ENCODE results near the gene PCBD2.
"Not testable (repeated sequence)": the region's sequence is repeated elsewhere in the genome, so short reads cannot be mapped to it uniquely, and the experiment has no call there.

Gene PCBD2

DNA sequence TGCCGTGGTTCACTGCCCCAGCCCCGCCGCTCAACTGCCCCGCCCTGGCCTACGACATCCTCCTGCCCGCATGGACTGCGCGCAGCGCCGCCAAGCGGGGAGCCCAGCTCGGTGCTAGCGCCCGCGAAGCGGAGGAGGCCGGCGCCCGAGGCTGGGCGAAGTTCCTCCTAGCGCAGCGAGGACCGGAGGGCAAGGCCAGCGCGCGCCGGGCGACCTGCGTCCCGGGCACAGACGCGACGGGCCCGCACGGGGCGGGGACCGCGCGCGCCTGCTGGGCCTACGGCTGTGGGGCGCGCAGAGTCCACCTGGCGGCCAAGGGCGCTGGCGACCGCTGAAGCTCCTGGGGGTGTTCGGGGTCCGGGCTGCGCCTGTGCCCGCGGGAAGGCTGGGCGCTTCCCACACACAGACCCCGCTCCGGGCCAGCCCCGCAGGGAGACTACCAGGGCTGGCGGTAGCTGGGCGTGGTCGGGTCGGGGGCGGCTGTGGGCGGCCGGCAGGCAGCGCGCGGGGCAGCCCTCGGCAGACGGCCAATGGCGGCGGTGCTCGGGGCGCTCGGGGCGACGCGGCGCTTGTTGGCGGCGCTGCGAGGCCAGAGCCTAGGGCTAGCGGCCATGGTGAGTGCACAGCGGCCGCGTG is at the start of gene PCBD2:
TSS of gene PCBD2 (plus strand) at position 522 of the 636 bp plus-strand sequence. CDS start at position 531, 9 bp downstream.
- peak; percentile 62 to 68 for DNase-seq (ENCODE audit: low read depth in 2 of 2)

- DNase-seq (ENCODE audit: low read depth in 2 of 2) = not testable (repeated sequence)
These were observed 48.5 kb upstream of the PCBD2 start for GRCh38 chr5:134856465-134856864.

DNA sequence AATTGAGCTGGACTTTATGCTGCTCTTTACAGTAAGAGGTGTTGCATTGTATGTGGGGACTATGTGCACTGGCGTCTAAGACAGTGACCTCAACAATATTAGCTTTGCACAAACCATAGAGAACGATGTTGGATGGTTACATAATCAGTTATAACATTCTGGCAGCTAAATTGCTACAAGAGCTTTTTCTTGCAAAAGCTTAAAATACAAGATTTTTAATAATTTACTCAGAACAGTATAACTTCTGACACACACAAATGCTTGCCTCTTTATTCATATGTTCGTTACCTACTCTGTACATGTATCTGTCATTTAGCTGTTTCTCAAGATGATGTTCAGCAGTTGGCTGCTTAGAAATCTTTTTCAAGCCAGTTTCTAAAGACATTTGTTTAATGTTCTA is 47.5 kb upstream of the PCBD2 start:
- no peak for DNase-seq (ENCODE audit: low read depth in 2 of 2)

DNA sequence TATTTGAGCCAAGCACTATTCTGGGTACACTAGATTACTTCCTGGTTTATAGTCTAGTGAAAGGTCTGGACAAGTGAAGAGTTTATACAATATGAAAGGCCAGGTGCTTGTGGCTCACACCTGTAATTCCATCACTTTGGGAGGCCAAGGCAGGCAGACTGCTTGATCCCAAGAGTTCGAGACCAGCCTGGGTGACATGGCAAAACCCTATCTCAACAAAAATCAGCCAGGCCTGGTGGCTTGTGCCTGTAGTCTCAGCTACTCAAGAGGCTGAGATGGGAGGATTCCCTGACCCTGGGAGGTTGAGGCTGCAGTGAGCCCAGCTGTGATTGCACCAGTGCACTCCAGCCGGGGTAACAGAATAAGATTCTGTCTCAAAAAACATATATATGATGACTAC is 40.2 kb upstream of the PCBD2 start:
- no peak for DNase-seq (ENCODE audit: low read depth in 2 of 2)

DNA sequence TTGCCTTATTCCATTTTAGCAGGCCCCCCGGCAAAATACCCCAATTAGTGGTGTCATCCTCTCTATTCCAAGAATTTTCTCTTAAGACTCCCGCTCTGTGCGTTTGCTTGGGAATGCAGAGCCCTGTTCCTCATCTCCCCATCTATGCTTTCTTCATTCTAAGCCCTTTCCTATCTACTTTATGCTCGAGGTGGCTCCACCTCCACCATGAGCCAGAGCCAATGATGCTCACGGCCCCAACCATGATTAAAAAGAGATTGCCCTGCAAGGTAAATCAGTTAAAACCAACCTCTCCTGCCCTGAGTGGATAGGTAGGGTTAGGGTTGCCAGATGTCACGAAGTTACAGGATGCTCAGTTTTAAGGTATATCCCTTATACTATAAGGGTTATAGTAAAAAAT is 31.4 kb upstream of the PCBD2 start:
- DNase-seq (ENCODE audit: low read depth in 2 of 2) = no peak

DNA sequence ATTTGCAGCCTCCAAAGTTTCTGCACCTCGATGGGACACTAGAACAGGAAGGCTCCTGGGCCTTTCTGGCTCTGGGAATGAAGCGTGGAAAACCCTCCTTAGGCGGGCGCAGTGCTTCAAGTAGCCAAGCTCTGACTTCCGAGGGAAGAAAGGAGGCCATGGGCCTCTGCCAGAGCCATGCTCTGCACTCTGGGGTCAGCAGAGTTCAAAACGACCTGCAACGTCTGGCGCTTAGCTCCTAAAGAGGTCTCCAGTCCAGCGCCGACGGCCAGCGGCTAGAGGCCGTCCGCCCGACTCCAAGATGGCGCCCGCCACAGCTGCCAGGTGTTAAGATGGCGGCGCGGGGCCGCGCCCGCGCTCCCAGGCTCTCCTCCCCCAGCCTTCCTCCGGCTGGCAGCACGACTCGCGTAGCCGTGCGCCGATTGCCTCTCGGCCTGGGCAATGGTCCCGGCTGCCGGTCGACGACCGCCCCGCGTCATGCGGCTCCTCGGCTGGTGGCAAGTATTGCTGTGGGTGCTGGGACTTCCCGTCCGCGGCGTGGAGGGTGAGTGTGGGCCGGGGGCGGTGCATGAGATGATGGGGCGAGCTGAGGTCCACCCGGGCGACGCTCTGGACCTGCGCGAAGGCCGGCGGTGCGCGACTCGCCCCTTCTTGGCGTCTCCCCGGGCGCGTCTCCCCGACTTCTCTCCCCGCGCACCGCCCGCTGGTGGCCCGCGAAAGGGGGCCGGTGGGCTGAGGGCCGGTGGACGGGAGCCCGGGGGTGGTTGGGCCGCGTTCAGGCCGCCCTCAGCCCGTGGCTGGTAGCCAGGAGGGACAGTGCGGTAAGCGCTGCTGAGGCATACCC is 30.7 kb upstream of the PCBD2 start, which contains the start of gene TXNDC15:
TSS of gene TXNDC15 (plus strand) at position 385 of the 844 bp plus-strand sequence. CDS start at position 442, 57 bp downstream.
- peak; percentile 51 to 58 for DNase-seq (ENCODE audit: low read depth in 2 of 2)

- DNase-seq (ENCODE audit: low read depth in 2 of 2) = peak; percentile 59 to 60
These were observed 29.9 kb upstream of the PCBD2 start for GRCh38 chr5:134874831-134875655.

- DNase-seq (ENCODE audit: low read depth in 2 of 2) = no peak
These were observed 27.8 kb upstream of the PCBD2 start for GRCh38 chr5:134877159-134877558.

- no peak for DNase-seq (ENCODE audit: low read depth in 2 of 2)
These were observed 26.5 kb upstream of the PCBD2 start for GRCh38 chr5:134878403-134878802.

DNA sequence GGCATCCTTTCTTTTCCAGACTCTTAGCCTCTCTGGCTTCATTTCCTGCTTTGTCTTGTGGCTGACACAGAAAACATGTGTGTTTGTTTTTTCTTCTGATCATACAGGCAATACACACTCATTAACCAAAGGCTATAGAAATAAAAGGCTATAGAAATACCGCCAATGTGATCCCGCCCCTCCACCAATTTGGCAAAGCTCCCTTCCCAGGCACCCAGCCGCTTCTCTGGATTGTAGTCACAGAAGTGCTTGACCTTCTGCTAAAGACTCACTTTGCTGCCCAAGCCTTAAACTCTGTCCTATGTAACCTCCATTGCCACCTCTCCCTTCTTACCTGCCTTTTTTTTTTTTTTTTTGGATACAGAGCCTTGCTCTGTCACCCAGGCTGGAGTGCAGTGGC is 25.5 kb upstream of the PCBD2 start:
- DNase-seq (ENCODE audit: low read depth in 2 of 2) = no peak

GRCh38 chr5:134880937-134881336 is 24.0 kb upstream of the PCBD2 start:
- not testable (repeated sequence) for DNase-seq (ENCODE audit: low read depth in 2 of 2)

DNA sequence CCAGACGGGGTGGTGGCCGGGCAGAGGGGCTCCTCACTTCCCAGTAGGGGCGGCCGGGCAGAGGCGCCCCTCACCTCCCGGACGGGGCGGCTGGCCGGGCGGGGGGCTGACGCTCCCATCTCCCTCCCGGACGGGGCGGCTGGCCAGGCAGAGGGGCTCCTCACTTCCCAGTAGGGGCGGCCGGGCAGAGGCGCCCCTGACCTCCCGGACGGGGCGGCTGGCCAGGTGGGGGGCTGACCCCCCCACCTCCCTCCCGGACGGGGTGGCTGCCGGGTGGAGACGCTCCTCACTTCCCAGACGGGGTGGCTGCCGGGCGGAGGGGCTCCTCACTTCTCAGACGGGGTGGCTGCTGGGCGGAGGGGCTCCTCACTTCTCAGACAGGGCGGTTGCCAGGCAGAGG is 23.2 kb upstream of the PCBD2 start:
- not testable (repeated sequence) for DNase-seq (ENCODE audit: low read depth in 2 of 2)

DNA sequence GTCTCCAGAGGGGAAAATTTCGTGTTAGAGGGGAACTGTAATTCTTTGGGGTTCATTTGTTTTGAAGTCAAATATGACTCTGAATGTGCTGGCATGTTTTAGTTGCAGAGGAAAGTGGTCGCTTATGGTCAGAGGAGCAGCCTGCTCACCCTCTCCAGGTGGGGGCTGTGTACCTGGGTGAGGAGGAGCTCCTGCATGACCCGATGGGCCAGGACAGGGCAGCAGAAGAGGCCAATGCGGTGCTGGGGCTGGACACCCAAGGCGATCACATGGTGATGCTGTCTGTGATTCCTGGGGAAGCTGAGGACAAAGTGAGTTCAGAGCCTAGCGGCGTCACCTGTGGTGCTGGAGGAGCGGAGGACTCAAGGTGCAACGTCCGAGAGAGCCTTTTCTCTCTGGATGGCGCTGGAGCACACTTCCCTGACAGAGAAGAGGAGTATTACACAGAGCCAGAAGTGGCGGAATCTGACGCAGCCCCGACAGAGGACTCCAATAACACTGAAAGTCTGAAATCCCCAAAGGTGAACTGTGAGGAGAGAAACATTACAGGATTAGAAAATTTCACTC is 17.3 kb upstream of the PCBD2 start:
- DNase-seq (ENCODE audit: low read depth in 2 of 2) = no peak

DNA sequence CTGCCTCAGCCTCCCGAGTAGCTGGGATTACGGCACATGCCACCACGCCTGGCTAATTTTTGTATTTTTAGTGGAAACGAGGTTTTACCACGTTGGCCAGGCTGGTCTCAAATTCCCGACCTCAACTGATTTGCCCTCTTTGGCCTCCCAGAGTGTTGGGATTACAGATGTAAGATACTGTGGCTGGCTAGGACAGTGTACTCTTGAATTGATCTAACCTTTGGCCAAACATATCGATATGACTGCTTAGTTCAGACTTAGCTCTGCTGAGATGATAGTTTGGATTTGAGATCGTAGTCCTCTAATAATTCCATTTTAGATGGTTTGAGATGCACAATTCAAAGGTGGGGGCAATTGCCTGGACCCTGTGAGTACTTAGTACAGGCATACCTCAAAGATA is 15.6 kb upstream of the PCBD2 start:
- no peak for DNase-seq (ENCODE audit: low read depth in 2 of 2)

- no peak for DNase-seq (ENCODE audit: low read depth in 2 of 2)
These were observed 13.5 kb upstream of the PCBD2 start for GRCh38 chr5:134891473-134891872.

- DNase-seq (ENCODE audit: low read depth in 2 of 2) = no peak
These were observed 12.6 kb upstream of the PCBD2 start for GRCh38 chr5:134892282-134892681.

DNA sequence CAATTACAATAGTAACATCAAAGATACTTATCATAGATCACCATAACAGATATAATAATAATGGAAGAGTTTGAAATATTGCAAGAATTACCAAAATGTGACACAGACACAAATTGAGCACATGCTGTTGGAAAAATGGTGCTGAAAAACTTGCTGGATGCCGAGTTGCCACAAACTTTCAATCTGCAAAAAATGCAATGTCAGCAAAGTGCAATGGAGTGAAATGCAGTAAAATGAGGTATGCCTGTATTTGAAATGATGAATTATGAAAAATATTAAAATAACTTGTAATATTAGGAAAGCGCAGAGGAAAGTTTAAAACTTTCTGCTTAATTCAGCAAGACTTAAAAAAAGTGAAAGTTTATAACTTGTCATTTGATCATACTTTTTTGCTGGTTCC is 12.0 kb upstream of the PCBD2 start:
- DNase-seq (ENCODE audit: low read depth in 2 of 2) = no peak

DNA sequence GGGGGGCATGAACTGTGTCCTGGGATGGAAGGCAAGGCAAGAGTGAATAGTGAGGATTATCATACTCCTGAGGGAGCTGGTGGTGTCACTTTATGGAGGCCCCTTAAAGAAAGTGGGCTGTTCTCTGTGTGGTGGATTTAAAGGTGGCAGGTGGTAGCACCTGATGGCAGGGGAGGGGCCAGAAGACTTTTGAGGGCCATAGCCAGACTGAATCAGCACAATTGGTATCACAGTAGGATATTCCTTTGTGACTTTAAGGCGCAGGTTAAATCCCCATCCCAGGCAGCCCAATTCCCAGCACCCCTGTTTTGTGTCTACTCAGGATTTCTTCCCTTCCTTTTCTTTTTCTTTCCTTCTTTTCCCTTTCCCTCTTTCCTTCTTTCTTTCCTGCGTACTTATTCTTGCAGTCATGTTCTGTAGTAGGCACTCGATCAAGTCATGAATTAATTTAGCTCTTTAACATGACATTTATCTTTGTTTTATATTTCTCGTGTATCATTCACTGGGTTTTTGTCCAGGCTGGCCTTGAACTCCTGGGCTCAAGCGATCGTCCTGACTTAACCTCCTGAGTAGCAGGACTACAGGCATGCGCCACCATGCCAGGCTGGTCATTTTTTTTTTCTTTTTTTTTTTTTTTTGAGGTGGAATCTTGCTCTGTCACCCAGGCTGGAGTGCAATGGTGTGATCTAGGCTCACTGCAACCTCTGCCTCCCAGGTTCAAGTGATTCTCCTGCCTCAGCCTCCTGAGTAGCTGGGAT is 11.0 kb upstream of the PCBD2 start:
- DNase-seq (ENCODE audit: low read depth in 2 of 2) = no peak

- no peak for DNase-seq (ENCODE audit: low read depth in 2 of 2)
These were observed 2.7 kb upstream of the PCBD2 start for GRCh38 chr5:134902071-134902801.

- peak; percentile 30 to 33 for DNase-seq (ENCODE audit: low read depth in 2 of 2)
These were observed 490 bp downstream of the PCBD2 start for GRCh38 chr5:134905246-134905996.
